HL-60 (cell line): ENCODE measurements around the gene APIP.

Experiments
- DNase-seq, 2 experiments: peaks; one replicate each; pipeline ENCODE4 v3.0.0-alpha.2; 2010 to 2020; ENCODE audit warnings: low read depth in 1 of 2, low spot score in 1 of 2
- H3K27ac ChIP-seq: fragments of 250-450 bp; sonication (Bioruptor Pico); replicated peaks from 2 replicates; pipeline ENCODE4 v1.5.1; 2020; ENCODE audit warnings: mild to moderate bottlenecking, moderate library complexity
- H3K27me3 ChIP-seq: fragments of 250-450 bp; sonication (Bioruptor Pico); 2 replicates; pipeline ENCODE4 v1.5.1; 2021; ENCODE audit warnings: mild to moderate bottlenecking, moderate library complexity; ENCODE audit not compliant: insufficient read depth, poor library complexity, severe bottlenecking
- H3K4me3 ChIP-seq: replicated peaks from 2 replicates; pipeline ENCODE4 v1.5.1; 2011; ENCODE audit warnings: mild to moderate bottlenecking, control low read depth, low read length; ENCODE audit not compliant: insufficient read depth
- GABPA ChIP-seq: IDR thresholded peaks from 2 replicates; pipeline ENCODE4 v1.6.1; 2012; ENCODE audit warnings: low read depth
- POLR2AphosphoS5 ChIP-seq: IDR thresholded peaks from 2 replicates; pipeline ENCODE4 v1.6.1; 2012; ENCODE audit warnings: low read depth
- REST ChIP-seq: IDR thresholded peaks from 2 replicates; pipeline ENCODE4 v1.6.1; 2012; ENCODE audit warnings: low read depth; ENCODE audit not compliant: insufficient replicate concordance
- SPI1 ChIP-seq: IDR thresholded peaks from 2 replicates; pipeline ENCODE4 v1.6.1; 2012; ENCODE audit warnings: low read depth, mild to moderate bottlenecking, borderline replicate concordance
- TF ChIP-seq, protein P1 (sequence below): IDR thresholded peaks from one replicate; pipeline ENCODE4 v1.5.1; 2011; ENCODE audit warnings: low read length, control low read depth, inconsistent platforms; ENCODE audit not compliant: insufficient read depth

Gene APIP

DNA sequence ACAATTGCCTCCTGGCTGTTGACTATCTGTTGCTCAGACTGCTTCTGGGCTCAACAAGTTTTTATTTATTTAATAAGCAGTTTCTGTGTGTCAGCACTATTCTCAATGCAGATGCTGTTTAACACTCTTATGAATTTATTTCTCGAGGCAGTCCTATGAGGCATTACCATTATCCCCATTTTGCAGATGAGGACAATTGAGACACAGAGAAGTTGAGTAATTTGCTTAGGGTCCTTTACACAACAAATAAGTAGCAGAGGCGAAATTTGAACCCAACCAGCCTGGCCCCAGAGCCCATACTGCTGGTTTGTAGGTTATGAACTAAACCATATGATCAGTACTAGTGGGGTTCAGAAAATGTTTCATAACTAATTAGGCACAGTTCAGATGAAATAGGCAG, 58.7 kb downstream of the APIP start:
- TF ChIP-seq SPI1 (no peak), REST (no peak), GABPA (no peak), POLR2AphosphoS5 (no peak)
- TF ChIP-seq, protein P1, sequence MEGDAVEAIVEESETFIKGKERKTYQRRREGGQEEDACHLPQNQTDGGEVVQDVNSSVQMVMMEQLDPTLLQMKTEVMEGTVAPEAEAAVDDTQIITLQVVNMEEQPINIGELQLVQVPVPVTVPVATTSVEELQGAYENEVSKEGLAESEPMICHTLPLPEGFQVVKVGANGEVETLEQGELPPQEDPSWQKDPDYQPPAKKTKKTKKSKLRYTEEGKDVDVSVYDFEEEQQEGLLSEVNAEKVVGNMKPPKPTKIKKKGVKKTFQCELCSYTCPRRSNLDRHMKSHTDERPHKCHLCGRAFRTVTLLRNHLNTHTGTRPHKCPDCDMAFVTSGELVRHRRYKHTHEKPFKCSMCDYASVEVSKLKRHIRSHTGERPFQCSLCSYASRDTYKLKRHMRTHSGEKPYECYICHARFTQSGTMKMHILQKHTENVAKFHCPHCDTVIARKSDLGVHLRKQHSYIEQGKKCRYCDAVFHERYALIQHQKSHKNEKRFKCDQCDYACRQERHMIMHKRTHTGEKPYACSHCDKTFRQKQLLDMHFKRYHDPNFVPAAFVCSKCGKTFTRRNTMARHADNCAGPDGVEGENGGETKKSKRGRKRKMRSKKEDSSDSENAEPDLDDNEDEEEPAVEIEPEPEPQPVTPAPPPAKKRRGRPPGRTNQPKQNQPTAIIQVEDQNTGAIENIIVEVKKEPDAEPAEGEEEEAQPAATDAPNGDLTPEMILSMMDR: no peak
- Histone ChIP-seq H3K4me3 (no peak overlapping the region), H3K27ac (no peak overlapping the region), H3K27me3 (no peaks in the 10 kb centered on the region)
- DNase-seq: no peak

GRCh38 chr11:34856251-34856650, 59.9 kb downstream of the APIP start:
- no peak overlapping the region for H3K27ac ChIP-seq
- H3K4me3 ChIP-seq: no peak overlapping the region
- no peak for DNase-seq
- no peaks in the 10 kb centered on the region for H3K27me3 ChIP-seq
- TF ChIP-seq GABPA: no peak

DNA sequence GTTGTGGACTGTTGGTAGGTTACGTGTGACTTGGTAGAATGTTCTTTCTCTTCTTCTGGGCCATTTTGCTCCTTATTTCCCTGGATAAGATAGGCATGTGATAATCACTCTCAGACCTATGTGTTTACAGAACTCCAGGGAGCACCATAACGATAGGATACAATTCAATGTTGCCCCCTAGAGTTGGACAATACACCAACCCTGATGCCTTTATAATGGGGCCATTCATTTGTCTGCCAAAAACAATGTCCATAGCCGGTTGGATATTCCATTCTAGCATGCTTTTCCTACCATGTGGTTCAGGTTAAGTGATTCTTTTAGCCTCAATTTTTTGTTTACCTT, 60.5 kb downstream of the APIP start:
- no peaks in the 10 kb centered on the region for H3K27me3 ChIP-seq
- no peak for TF ChIP-seq POLR2AphosphoS5
- no peak for TF ChIP-seq GABPA
- no peak for TF ChIP-seq SPI1
- no peak for TF ChIP-seq REST
- TF ChIP-seq, protein P1: no peak
- no peak overlapping the region for H3K4me3 ChIP-seq
- DNase-seq: no peak
- no peak overlapping the region for H3K27ac ChIP-seq

DNA sequence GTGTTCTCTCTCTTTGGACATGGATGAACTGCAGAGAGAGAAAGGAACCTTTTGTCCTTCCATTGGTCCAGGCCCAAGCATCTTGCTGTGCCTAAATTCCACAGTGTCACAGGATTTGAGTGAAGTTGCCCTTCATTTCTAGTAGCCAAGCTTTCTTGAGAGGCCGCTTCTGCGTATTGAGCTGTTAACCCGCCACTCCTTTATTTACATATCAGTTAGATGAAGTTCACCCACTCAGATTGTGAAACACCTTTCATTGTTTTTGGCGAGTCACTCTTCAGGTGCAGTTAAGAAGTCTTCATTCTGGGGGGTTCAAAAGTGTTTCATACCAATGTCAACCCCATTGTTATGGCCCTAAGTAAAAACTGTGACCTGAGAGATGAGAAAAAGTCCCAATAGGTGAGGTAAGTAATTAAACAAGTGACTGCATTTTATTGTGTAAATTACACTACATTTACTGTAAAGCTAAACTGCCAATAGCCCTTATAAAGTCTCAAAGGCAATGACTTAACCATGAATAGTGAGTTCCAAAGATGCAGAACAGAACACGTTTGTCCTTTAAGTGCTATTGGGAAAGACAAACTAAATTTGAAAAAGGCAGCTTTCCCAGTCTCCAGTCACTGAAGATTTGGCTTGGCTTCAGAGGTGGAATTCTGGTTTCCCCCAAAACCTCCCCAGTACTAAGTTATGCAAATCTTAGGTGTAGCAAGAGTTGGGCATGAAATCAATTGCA, 61.0 kb downstream of the APIP start:
- Histone ChIP-seq H3K4me3 (no peak overlapping the region), H3K27me3 (no peaks in the 10 kb centered on the region), H3K27ac (no peak overlapping the region)
- no peak for TF ChIP-seq GABPA
- TF ChIP-seq, protein P1: no peak
- no peak for TF ChIP-seq POLR2AphosphoS5
- TF ChIP-seq REST: no peak
- no peak for TF ChIP-seq SPI1
- no peak for DNase-seq
